HL-60 (cell line): Measurements from ENCODE around the gene LMAN1L.

Experiments used
- SPI1 ChIP-seq: IDR thresholded peaks from 2 replicates; pipeline ENCODE4 v1.6.1; 2012; ENCODE audit warnings: low read depth, mild to moderate bottlenecking, borderline replicate concordance
- TF ChIP-seq, protein P1 (sequence below): IDR thresholded peaks from one replicate; pipeline ENCODE4 v1.5.1; 2011; ENCODE audit warnings: low read length, control low read depth, inconsistent platforms; ENCODE audit not compliant: insufficient read depth

DNA sequence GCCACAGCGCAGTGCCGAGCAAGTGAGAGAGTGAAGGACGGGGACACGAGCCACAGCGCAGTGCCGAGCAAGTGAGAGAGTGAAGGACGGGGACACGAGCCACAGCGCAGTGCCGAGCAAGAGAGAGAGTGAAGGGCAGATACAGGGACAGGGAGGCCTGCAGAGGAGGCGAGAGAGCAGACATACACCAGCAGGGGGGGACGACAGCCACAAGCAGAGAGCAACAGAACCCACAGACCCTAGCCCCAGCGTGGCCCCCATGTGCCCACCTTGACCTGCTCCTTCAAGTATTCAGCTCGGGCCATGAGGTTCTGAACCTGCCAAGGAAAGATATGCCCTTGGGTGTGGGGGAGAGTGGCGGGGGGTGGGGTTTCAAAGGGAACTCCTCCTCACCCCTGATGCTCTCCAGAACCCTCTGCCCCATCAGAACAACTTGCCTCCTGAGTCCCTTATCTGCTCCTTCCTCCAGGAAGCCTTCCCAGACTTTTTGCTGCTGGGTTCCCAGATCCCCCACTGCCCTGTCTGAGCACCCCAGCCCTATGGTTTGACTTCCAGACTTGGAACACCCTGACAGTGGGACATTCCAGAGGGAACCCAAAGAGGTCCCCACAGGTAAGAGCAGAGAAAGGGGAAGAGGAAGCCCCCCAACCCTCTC lies 25.0 kb downstream of the LMAN1L start:
- TF ChIP-seq SPI1, result no peak
- TF ChIP-seq, protein P1, sequence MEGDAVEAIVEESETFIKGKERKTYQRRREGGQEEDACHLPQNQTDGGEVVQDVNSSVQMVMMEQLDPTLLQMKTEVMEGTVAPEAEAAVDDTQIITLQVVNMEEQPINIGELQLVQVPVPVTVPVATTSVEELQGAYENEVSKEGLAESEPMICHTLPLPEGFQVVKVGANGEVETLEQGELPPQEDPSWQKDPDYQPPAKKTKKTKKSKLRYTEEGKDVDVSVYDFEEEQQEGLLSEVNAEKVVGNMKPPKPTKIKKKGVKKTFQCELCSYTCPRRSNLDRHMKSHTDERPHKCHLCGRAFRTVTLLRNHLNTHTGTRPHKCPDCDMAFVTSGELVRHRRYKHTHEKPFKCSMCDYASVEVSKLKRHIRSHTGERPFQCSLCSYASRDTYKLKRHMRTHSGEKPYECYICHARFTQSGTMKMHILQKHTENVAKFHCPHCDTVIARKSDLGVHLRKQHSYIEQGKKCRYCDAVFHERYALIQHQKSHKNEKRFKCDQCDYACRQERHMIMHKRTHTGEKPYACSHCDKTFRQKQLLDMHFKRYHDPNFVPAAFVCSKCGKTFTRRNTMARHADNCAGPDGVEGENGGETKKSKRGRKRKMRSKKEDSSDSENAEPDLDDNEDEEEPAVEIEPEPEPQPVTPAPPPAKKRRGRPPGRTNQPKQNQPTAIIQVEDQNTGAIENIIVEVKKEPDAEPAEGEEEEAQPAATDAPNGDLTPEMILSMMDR, result no peak
